H1 (cell line): ENCODE data around the gene VSX2. TPM values are rescaled to one million over a fixed set of nuclear protein-coding genes. Genes with fewer than 3 reads are reported as not detected.

Experiments
- CTCF ChIA-PET: fragments of 300-600 bp; sonication (Branson Sonifier 250); formaldehyde crosslinking; loops from one replicate; lab custom pipeline; 2021; ENCODE audit not compliant: partially characterized antibody; lab: Charles Lee
- POLR2A ChIA-PET: fragments of 300-600 bp; sonication (Branson Sonifier 250); formaldehyde crosslinking; loops from one replicate; lab custom pipeline; 2021; ENCODE audit warnings: inconsistent platforms; ENCODE audit not compliant: partially characterized antibody; lab: Charles Lee
- DNase-seq, 2 experiments: peaks; one replicate each; pipeline versions ENCODE4 v3.0.0 to v3.0.0-alpha.2; 2010 to 2022; ENCODE audit warnings: low spot score in 2 of 2, low read depth in 1 of 2, mixed read lengths in 1 of 2
- FAIRE-seq: peaks from 2 replicates; lab custom pipeline; 2011; peaks lifted over from hg19 to GRCh38; lab: Jason Lieb, UNC
- H2AFZ ChIP-seq: 2 replicates; pipeline ENCODE4 v1.8.1; 2012; ENCODE audit warnings: low read length, inconsistent platforms
- H2AK5ac ChIP-seq: 2 replicates; pipeline ENCODE4 v1.6.1; 2013; ENCODE audit warnings: low read depth, low read length
- H2BK120ac ChIP-seq: replicated peaks from 2 replicates; pipeline ENCODE3; 2013; ENCODE audit warnings: low read depth, low read length, inconsistent platforms
- H2BK12ac ChIP-seq: 2 replicates; pipeline ENCODE4 v1.6.1; 2013; ENCODE audit warnings: low read depth, low read length
- H2BK15ac ChIP-seq: 2 replicates; pipeline ENCODE4 v1.6.1; 2013; ENCODE audit warnings: low read length
- H2BK20ac ChIP-seq: 2 replicates; pipeline ENCODE4 v1.6.1; 2013; ENCODE audit warnings: low read length
- H2BK5ac ChIP-seq: 2 replicates; pipeline ENCODE4 v1.6.1; 2013; ENCODE audit warnings: low read depth, low read length
- H3K14ac ChIP-seq: 2 replicates; pipeline ENCODE4 v1.6.1; 2013; ENCODE audit warnings: inconsistent platforms; ENCODE audit not compliant: insufficient read length
- H3K18ac ChIP-seq: 2 replicates; pipeline ENCODE4 v1.6.1; 2013; ENCODE audit warnings: low read length; ENCODE audit errors: extremely low read depth
- H3K23ac ChIP-seq: 2 replicates; pipeline ENCODE4 v1.6.1; 2013; ENCODE audit warnings: inconsistent platforms; ENCODE audit not compliant: insufficient read length
- H3K23me2 ChIP-seq: 2 replicates; pipeline ENCODE4 v1.6.1; 2013; ENCODE audit warnings: low read depth, low read length
- H3K27ac ChIP-seq: 2 replicates; pipeline ENCODE4 v1.6.1; 2011; ENCODE audit warnings: low read depth, low read length, inconsistent platforms
- H3K27me3 ChIP-seq, 4 experiments: replicated peaks in 1 of 4; 1 replicate in 1 of 4; 2 replicates in 3 of 4; pipeline versions ENCODE4 v1.6.1 to v1.8.1; 2011 to 2013; ENCODE audit warnings: low read length in 3 of 4, mild to moderate bottlenecking in 3 of 4, inconsistent platforms in 2 of 4, mixed read lengths in 2 of 4, moderate library complexity in 1 of 4; ENCODE audit not compliant: control insufficient read depth in 3 of 4, insufficient read depth in 3 of 4; ENCODE audit errors: extremely low read depth in 1 of 4
- H3K36me3 ChIP-seq, 4 experiments: 2 replicates each; pipeline versions ENCODE4 v1.6.1 to v1.8.1; 2011 to 2013; ENCODE audit warnings: mild to moderate bottlenecking in 4 of 4, low read length in 3 of 4, moderate library complexity in 2 of 4, control low read depth in 1 of 4, inconsistent platforms in 1 of 4; ENCODE audit not compliant: insufficient read depth in 4 of 4, control insufficient read depth in 2 of 4
- H3K4ac ChIP-seq: replicated peaks from 2 replicates; pipeline ENCODE3; 2013; ENCODE audit warnings: low read length, low read depth, mixed read lengths, inconsistent platforms; ENCODE audit not compliant: insufficient read length
- H3K4me1 ChIP-seq, 4 experiments: replicated peaks in 1 of 4; 1 replicate in 1 of 4; 2 replicates in 3 of 4; pipeline versions ENCODE4 v1.6.1 to v1.8.1; 2011 to 2013; ENCODE audit warnings: low read length in 3 of 4, inconsistent platforms in 2 of 4, mixed read lengths in 1 of 4; ENCODE audit not compliant: insufficient read depth in 4 of 4, control insufficient read depth in 3 of 4
- H3K4me2 ChIP-seq, 2 experiments: 2 replicates each; pipeline versions ENCODE4 v1.6.1 to v1.8.1; 2011 to 2013; ENCODE audit warnings: low read depth in 2 of 2, low read length in 2 of 2, control low read depth in 1 of 2, inconsistent platforms in 1 of 2, mild to moderate bottlenecking in 1 of 2; ENCODE audit not compliant: insufficient read depth in 1 of 2
- H3K4me3 ChIP-seq, 4 experiments: fragments of 200-600, 300-600 bp in 1 of 4; sonication (generic), shearing (Covaris generic), sonication (Bioruptor Twin) in 1 of 4; 2 replicates each; pipeline versions ENCODE4 v1.5.1 to v1.8.1; 2011 to 2016; ENCODE audit warnings: low read length in 4 of 4, low read depth in 3 of 4, control low read depth in 2 of 4, inconsistent platforms in 2 of 4, mild to moderate bottlenecking in 2 of 4, mixed read lengths in 1 of 4, moderate library complexity in 1 of 4; ENCODE audit not compliant: insufficient read depth in 2 of 4; ENCODE audit errors: extremely low read depth in 1 of 4
- H3K56ac ChIP-seq: replicated peaks from 2 replicates; pipeline ENCODE3; 2013; ENCODE audit warnings: low read depth, mild to moderate bottlenecking, mixed read lengths, low read length, inconsistent platforms; ENCODE audit not compliant: insufficient read length
- H3K79me1 ChIP-seq: 2 replicates; pipeline ENCODE4 v1.6.1; 2013; ENCODE audit warnings: low read depth, low read length, control low read depth
- H3K79me2 ChIP-seq, 2 experiments: 2 replicates each; pipeline versions ENCODE4 v1.6.1 to v1.8.1; 2012 to 2013; ENCODE audit warnings: low read length in 2 of 2, mild to moderate bottlenecking in 2 of 2, inconsistent platforms in 1 of 2; ENCODE audit not compliant: insufficient read depth in 2 of 2, control insufficient read depth in 1 of 2
- H3K9ac ChIP-seq, 4 experiments: replicated peaks in 1 of 4; 1 replicate in 1 of 4; 2 replicates in 3 of 4; pipeline versions ENCODE4 v1.6.1 to v1.8.1; 2011 to 2013; ENCODE audit warnings: low read depth in 3 of 4, low read length in 3 of 4, control low read depth in 2 of 4, mild to moderate bottlenecking in 2 of 4, moderate library complexity in 2 of 4, inconsistent platforms in 1 of 4; ENCODE audit errors: extremely low read depth in 1 of 4
- H3K9me3 ChIP-seq, 2 experiments: 2 replicates each; pipeline versions ENCODE4 v1.6.1 to v1.8.1; 2012 to 2013; ENCODE audit warnings: mild to moderate bottlenecking in 2 of 2, moderate library complexity in 2 of 2, control low read depth in 1 of 2, inconsistent platforms in 1 of 2, low read depth in 1 of 2, low read length in 1 of 2, mixed read lengths in 1 of 2; ENCODE audit not compliant: insufficient read depth in 2 of 2
- H4K20me1 ChIP-seq, 2 experiments: replicated peaks in 1 of 2; 2 replicates each; pipeline versions ENCODE3 to v1.8.1; 2011 to 2013; ENCODE audit warnings: inconsistent platforms in 2 of 2, low read length in 2 of 2, mild to moderate bottlenecking in 1 of 2; ENCODE audit not compliant: insufficient read depth in 2 of 2, control insufficient read depth in 1 of 2
- H4K5ac ChIP-seq: 2 replicates; pipeline ENCODE4 v1.6.1; 2013; ENCODE audit warnings: low read length, low read depth, mixed read lengths, inconsistent platforms; ENCODE audit not compliant: insufficient read length
- H4K8ac ChIP-seq: 2 replicates; pipeline ENCODE4 v1.8.0; 2013; ENCODE audit warnings: mild to moderate bottlenecking, moderate library complexity, low read length, inconsistent platforms; ENCODE audit not compliant: insufficient read depth; ENCODE audit errors: extremely low read depth
- H4K91ac ChIP-seq: replicated peaks from 2 replicates; pipeline ENCODE3; 2013; ENCODE audit warnings: low read length, mixed read lengths, inconsistent platforms; ENCODE audit not compliant: insufficient read length
- ATF2 ChIP-seq: IDR thresholded peaks from 2 replicates; pipeline ENCODE4 v1.6.1; 2012; ENCODE audit warnings: low read length, inconsistent platforms
- ATF3 ChIP-seq: IDR thresholded peaks from 2 replicates; pipeline ENCODE4 v1.6.1; 2011; ENCODE audit warnings: low read depth, mild to moderate bottlenecking, low read length; ENCODE audit not compliant: insufficient read depth
- GTF2F1 ChIP-seq: IDR thresholded peaks from 2 replicates; pipeline ENCODE4 v1.6.1; 2012; ENCODE audit warnings: low read depth, low read length, improper control_type of control experiment, borderline replicate concordance
- NANOG ChIP-seq: IDR thresholded peaks from 2 replicates; pipeline ENCODE4 v1.6.1; 2011; ENCODE audit warnings: low read length, low read depth, mild to moderate bottlenecking, inconsistent platforms; ENCODE audit not compliant: insufficient read depth, poor library complexity, severe bottlenecking
- POLR2AphosphoS5 ChIP-seq: IDR thresholded peaks from 2 replicates; pipeline ENCODE4 v1.6.1; 2011; ENCODE audit warnings: low read depth, low read length
- RNF2 ChIP-seq: fragments of 200-900, 300-1000 bp; sonication (generic); IDR thresholded peaks from 2 replicates; pipeline ENCODE4 v1.7.1; 2016; ENCODE audit warnings: borderline replicate concordance, low read depth, mild to moderate bottlenecking, antibody characterized with exemption, low read length; ENCODE audit not compliant: poor library complexity, severe bottlenecking; ENCODE audit errors: missing control alignments
- SUZ12 ChIP-seq: fragments of 200-600 bp; sonication (generic); IDR thresholded peaks from 2 replicates; pipeline ENCODE4 v1.6.1; 2012; ENCODE audit warnings: mild to moderate bottlenecking, inconsistent platforms, low read length, moderate library complexity, mixed read lengths
- TCF12 ChIP-seq: IDR thresholded peaks from 2 replicates; pipeline ENCODE4 v1.6.1; 2011; ENCODE audit warnings: low read depth, mild to moderate bottlenecking, low read length
- TEAD4 ChIP-seq: IDR thresholded peaks from 2 replicates; pipeline ENCODE4 v1.6.1; 2012; ENCODE audit warnings: low read depth, low read length, inconsistent platforms, mixed read lengths
- WGBS, 2 experiments: shearing (Covaris generic) in 1 of 2; methylation state at CpG; one replicate each; pipeline versions ENCODE4 v1.1.6 to v1.1.7; 2013 to 2015; ENCODE audit warnings: low lambda C conversion rate in 2 of 2, mixed read lengths in 2 of 2, inconsistent platforms in 1 of 2, low coverage in 1 of 2, missing lambda C conversion rate in 1 of 2; ENCODE audit not compliant: insufficient replicate concordance in 2 of 2, insufficient coverage in 1 of 2, insufficient read length in 1 of 2; ENCODE audit errors: extremely low coverage in 1 of 2, missing lambda C conversion rate in 1 of 2; 5-methylcytosine and 5-hydroxymethylcytosine counted together
- polyA plus RNA-seq, 7 experiments: library from polyadenylated mRNA; depleted of rRNA in 3 of 7; stranded (reverse) in 5 of 7; unstranded in 2 of 7; fragments of >200 nt in 5 of 7; fragments of 200-250 nt in 2 of 7; gene quantifications; 1 replicate in 5 of 7; 2 replicates in 1 of 7; 4 replicates in 1 of 7; pipeline versions ENCODE4 v1.2.1 to v1.2.3, GENCODE V29; 2011 to 2013; ENCODE audit warnings: missing spikeins in 2 of 7, mixed read lengths in 2 of 7
- total RNA-seq: library from RNA; stranded (reverse); fragmentation: NEBNext Ultra II Directional; extraction: Animal tissue kit (Norgen Biotek cat#: 25700); gene quantifications from 2 replicates; pipeline ENCODE4 v1.2.1, GENCODE V29; 2021

The VSX2 gene
- total and polyA plus RNA-seq, 2 of the 8 experiments (the other 6 are each of a cell fraction or from before 2014, with no cell fraction given) = 0.08 to 0.22 TPM

- no peak overlapping the region for H2BK20ac ChIP-seq
- H3K23me2 ChIP-seq = no peaks in the 10 kb centered on the region
- H2BK5ac ChIP-seq = no peak overlapping the region
- H2AFZ ChIP-seq = no peak overlapping the region
- H4K20me1 ChIP-seq = peaks cover 20 to 37% of the 10 kb centered on the region in 2 experiments
- H3K23ac ChIP-seq = no peak overlapping the region
- H3K4me3 ChIP-seq = no peak overlapping the region
- H4K8ac ChIP-seq = no peak overlapping the region
- H4K5ac ChIP-seq = no peak overlapping the region
- no peak overlapping the region for H3K27ac ChIP-seq
- 94% methylated on average over 9 of the region's 9 CpGs; no CpG with 5 or more reads in 1 of the 2 experiments for WGBS, 2 experiments
- H3K9me3 ChIP-seq = no peaks in the 10 kb centered on the region
- DNase-seq (no peak), FAIRE-seq (no peak)
- H3K4ac ChIP-seq = no peak overlapping the region
- H2AK5ac ChIP-seq = no peak overlapping the region
- H3K36me3 ChIP-seq = peaks cover 23 to 66% (median 41%) of the 10 kb centered on the region in 4 experiments
- peaks cover 17% of the 10 kb centered on the region; the same call in 1 of the 2 replicates for H3K79me1 ChIP-seq
- H3K18ac ChIP-seq = no peak overlapping the region
- 0 out of 7 replicates have a peak, but pooled peaks cover 0 to 2% (median 0%) of the 10 kb centered on the region in 4 experiments for H3K4me1 ChIP-seq
- H3K56ac ChIP-seq = no peak overlapping the region
- no peak overlapping the region for H3K4me2 ChIP-seq
- no peak overlapping the region for H2BK12ac ChIP-seq
- no peak overlapping the region for H3K14ac ChIP-seq
- no peaks in the 10 kb centered on the region for H3K27me3 ChIP-seq
- no peak overlapping the region for H4K91ac ChIP-seq
- H3K79me2 ChIP-seq = peaks cover 2 to 62% of the 10 kb centered on the region in 2 experiments; a peak in 3 of 4 replicates
- no peak overlapping the region for H2BK120ac ChIP-seq
- no peak overlapping the region for H2BK15ac ChIP-seq
- POLR2A ChIA-PET = interaction anchor here (1.0 to 2.5 kb wide), 7 partner anchors 9 to 183 kb away, joined by 3 to 8 read pairs (median 6); no protein-coding TSS in a partner anchor
- H3K9ac ChIP-seq = no peak overlapping the region
- CTCF ChIA-PET = interaction anchor here (0.7 to 15.9 kb wide), 23 partner anchors 12 to 508 kb away, joined by 3 to 214 read pairs (median 6); partner anchors contain the start of genes ABCD4 and VRTN
- TF ChIP-seq NANOG (no peak), SUZ12 (no peak), TCF12 (no peak), GTF2F1 (no peak), TEAD4 (no peak), ATF2 (no peak), RNF2 (no peak), ATF3 (no peak), POLR2AphosphoS5 (no peak)
Observed at GRCh38 chr14:74296037-74296467, 56.8 kb downstream of the VSX2 start.
